Neutrophil (primary cell): ENCODE measurements around the gene AHSG.

Experiments used
- H3K27ac ChIP-seq: fragments of 200-600 bp; sonication (generic); 2 replicates; pipeline ENCODE4 v1.5.1; 2016; ENCODE audit warnings: mild to moderate bottlenecking, moderate library complexity
- H3K27me3 ChIP-seq: fragments of 200-600 bp; sonication (generic); 2 replicates; pipeline ENCODE4 v1.6.0; 2016; ENCODE audit warnings: mild to moderate bottlenecking
- H3K36me3 ChIP-seq: fragments of 200-600 bp; sonication (generic); 2 replicates; pipeline ENCODE4 v1.5.1; 2017
- H3K4me1 ChIP-seq, 2 experiments: fragments of 200-600 bp in 1 of 2; sonication (generic) in 1 of 2; 1 replicate in 1 of 2; 2 replicates in 1 of 2; pipeline versions ENCODE4 v1.5.1 to v1.6.1; 2013 to 2016; ENCODE audit warnings: low read depth in 1 of 2, low read length in 1 of 2, mild to moderate bottlenecking in 1 of 2, moderate library complexity in 1 of 2; ENCODE audit not compliant: control insufficient read depth in 1 of 2, insufficient read depth in 1 of 2
- H3K4me3 ChIP-seq, 2 experiments: fragments of 200-600 bp in 1 of 2; sonication (generic) in 1 of 2; 1 replicate in 1 of 2; 2 replicates in 1 of 2; pipeline ENCODE4 v1.5.1; 2013 to 2016; ENCODE audit warnings: low read depth in 1 of 2, low read length in 1 of 2, mild to moderate bottlenecking in 1 of 2, moderate library complexity in 1 of 2
- H3K9me3 ChIP-seq: fragments of 200-600 bp; sonication (generic); 2 replicates; pipeline ENCODE4 v1.5.1; 2016
- TF ChIP-seq, protein P1 (sequence below): fragments of 200-600 bp; sonication (generic); IDR thresholded peaks from 2 replicates; pipeline ENCODE4 v1.5.1; 2016; ENCODE audit warnings: antibody characterized with exemption

The AHSG gene

DNA sequence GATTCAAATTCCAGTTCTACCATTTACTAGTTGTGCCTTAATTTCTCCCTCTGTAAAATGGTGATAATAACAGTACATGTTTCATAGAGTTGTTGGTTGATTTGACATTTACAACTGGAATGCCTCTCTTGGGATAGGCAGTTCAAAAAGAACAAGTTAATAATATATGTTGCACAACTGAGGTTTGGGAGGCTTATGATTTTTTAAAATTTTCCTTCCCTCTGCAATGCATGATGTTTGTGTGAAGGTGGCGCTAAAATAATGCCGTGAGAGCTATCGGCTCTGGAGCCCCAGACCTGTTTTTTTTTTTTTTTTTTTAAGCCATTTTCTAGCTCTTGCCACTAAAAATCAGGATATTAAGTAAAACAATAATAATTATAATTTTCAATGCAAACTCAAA is 23.7 kb upstream of the AHSG start:
- no peak overlapping the region for H3K4me3 ChIP-seq
- peaks cover 22% of the 10 kb centered on the region for H3K36me3 ChIP-seq
- H3K9me3 ChIP-seq, result no peaks in the 10 kb centered on the region
- H3K27ac ChIP-seq, result no peak overlapping the region
- H3K27me3 ChIP-seq, result no peaks in the 10 kb centered on the region
- TF ChIP-seq, protein P1, sequence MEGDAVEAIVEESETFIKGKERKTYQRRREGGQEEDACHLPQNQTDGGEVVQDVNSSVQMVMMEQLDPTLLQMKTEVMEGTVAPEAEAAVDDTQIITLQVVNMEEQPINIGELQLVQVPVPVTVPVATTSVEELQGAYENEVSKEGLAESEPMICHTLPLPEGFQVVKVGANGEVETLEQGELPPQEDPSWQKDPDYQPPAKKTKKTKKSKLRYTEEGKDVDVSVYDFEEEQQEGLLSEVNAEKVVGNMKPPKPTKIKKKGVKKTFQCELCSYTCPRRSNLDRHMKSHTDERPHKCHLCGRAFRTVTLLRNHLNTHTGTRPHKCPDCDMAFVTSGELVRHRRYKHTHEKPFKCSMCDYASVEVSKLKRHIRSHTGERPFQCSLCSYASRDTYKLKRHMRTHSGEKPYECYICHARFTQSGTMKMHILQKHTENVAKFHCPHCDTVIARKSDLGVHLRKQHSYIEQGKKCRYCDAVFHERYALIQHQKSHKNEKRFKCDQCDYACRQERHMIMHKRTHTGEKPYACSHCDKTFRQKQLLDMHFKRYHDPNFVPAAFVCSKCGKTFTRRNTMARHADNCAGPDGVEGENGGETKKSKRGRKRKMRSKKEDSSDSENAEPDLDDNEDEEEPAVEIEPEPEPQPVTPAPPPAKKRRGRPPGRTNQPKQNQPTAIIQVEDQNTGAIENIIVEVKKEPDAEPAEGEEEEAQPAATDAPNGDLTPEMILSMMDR, result no peak
- no peaks in the 10 kb centered on the region for H3K4me1 ChIP-seq

DNA sequence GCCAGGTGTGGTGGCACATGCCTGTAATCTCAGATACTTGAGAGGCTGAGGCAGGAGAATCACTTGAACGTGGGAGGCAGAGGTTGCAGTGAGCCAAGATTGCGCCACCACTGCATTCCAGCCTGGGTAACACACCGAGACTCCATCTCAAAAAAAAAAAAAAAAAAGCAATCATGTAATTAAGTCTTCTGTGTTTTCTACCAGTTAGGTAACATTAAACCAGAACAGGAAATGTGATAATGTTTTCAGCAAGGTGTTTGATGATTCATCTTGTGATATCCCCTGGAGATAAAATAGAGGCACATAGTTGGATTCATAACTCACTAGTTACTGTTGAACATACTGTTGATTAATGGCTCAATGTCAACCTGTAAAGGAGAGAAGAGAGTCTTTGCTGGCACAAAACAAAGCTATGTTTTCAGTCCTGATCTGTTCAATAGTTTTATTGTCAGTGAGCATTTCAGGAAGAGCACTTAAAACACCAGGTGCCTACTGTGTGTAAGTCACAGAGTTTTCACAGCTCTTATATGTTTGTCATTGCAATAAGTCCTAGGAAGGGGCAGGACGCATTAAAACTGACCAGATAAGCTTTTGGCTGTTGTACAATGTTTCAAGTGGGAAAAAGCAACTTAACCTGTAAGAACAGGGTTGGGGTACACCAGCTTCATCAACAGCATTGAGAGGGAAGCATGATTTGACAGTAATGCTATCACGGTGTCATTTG is 22.8 kb upstream of the AHSG start:
- Histone ChIP-seq H3K9me3 (no peaks in the 10 kb centered on the region), H3K36me3 (peaks cover 13% of the 10 kb centered on the region), H3K4me3 (no peak overlapping the region), H3K27me3 (no peaks in the 10 kb centered on the region), H3K4me1 (no peaks in the 10 kb centered on the region), H3K27ac (no peak overlapping the region)
- TF ChIP-seq, protein P1, result no peak

DNA sequence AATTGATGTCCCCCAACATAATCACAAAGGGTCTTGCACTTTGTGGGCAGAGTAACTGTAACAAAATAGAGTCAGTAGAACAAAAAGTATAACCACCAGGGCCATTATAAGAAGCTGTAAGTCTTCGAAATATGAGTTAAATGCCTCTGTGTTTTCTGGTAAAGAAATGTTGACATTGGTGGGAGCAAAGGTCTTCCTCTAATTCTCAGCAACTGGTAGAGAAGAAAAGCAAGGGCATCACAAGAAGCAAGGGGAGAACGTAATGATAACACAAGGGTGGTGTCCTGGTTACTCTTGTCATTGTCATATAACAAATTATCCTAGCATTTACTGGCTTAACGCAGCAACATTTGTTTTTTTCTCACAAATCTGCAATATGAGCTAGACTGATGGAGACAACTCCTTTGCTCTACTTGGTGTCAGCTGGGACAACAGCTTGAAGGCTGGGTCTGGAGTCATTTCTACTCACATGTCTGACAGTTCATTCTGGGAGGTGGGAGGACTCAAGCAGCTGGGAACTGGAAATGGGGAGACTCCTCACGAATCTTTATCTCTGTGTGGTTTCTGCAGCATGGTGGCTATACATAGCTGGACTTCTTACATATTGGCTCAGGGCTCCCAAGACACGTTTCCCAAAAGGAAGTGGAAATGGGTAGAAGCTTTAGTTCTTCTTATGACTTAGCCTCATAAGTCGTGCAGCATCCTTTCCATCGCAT is 22.1 kb upstream of the AHSG start:
- H3K9me3 ChIP-seq, result no peaks in the 10 kb centered on the region
- H3K27ac ChIP-seq, result no peak overlapping the region
- H3K27me3 ChIP-seq, result no peaks in the 10 kb centered on the region
- no peak overlapping the region for H3K4me3 ChIP-seq
- H3K4me1 ChIP-seq, result no peaks in the 10 kb centered on the region
- TF ChIP-seq, protein P1, result no peak
- peaks cover 6% of the 10 kb centered on the region for H3K36me3 ChIP-seq

DNA sequence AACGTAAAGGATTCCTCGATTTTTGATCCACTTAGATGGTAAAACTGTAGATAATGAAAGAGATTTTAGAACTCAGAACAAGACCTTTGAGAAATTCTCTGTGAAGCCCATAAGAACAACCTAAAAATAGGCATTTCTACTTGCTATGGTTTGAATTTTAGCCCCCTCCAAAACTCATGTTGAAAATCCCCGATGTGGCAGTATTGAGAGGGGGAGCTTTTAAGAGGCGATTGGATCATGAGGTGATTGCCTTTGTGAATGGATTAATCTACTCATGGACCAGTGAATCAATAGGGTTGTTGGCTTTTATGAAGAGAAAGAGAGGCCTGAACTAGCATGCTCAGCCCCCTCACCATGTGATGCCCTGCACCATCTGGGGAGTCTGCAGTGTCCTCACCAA is 20.2 kb upstream of the AHSG start:
- no peak overlapping the region for H3K27ac ChIP-seq
- no peaks in the 10 kb centered on the region for H3K9me3 ChIP-seq
- no peak overlapping the region for H3K4me3 ChIP-seq
- no peaks in the 10 kb centered on the region for H3K4me1 ChIP-seq
- TF ChIP-seq, protein P1, result no peak
- no peaks in the 10 kb centered on the region for H3K27me3 ChIP-seq
- H3K36me3 ChIP-seq, result no peaks in the 10 kb centered on the region

DNA sequence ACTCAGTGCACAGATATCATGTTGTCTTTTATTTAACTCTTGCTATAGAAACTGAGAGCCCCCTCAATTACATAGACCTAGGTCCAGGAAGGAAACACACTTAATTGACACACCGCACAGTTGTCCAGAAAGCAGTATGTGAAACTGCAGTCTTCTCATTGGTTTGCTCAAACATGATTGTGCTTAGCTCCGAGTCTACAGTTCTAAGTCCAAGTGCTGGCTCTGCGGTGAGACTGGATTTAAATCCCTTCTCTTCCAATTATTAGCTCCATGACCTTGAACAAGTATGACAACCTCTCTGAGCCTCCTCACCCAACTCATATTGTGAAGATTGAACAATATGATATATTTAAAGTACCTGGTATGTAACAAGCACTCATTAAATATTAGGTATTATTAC is 19.0 kb upstream of the AHSG start:
- no peaks in the 10 kb centered on the region for H3K9me3 ChIP-seq
- H3K4me1 ChIP-seq, result no peaks in the 10 kb centered on the region
- no peaks in the 10 kb centered on the region for H3K27me3 ChIP-seq
- no peaks in the 10 kb centered on the region for H3K36me3 ChIP-seq
- H3K4me3 ChIP-seq, result no peak overlapping the region
- no peak overlapping the region for H3K27ac ChIP-seq
- TF ChIP-seq, protein P1, result no peak
